Heart left ventricle (tissue), 16 donors: Measurements from ENCODE around the gene BTBD19. TPM values are rescaled to one million over a fixed set of nuclear protein-coding genes. Genes with fewer than 3 reads are reported as not detected.
"Not testable (repeated sequence)": the region's sequence is repeated elsewhere in the genome, so short reads cannot be mapped to it uniquely, and the experiment has no call there.

Source experiments
- ATAC-seq, 4 donors: fragments of 200-7000 bp; cut with Tn5 transposase; one replicate each; pipeline ENCODE4 v1.9.1; 2020 to 2022; ENCODE audit warnings: moderate library complexity in 4 of 4, mild to moderate bottlenecking in 3 of 4, moderate number of reproducible peaks in 1 of 4
- DNase-seq, 5 donors: peaks; one replicate each; pipeline ENCODE4 v3.0.0-alpha.2; 2020
- H3K27ac ChIP-seq, 12 donors: fragments of 200-600 bp; sonication (generic) in 4 of 12; one replicate each; pipeline versions ENCODE4 v1.5.0 to v1.8.0; 2016 to 2022; ENCODE audit warnings: mild to moderate bottlenecking in 2 of 12
- H3K27me3 ChIP-seq, 9 donors: fragments of 200-600 bp; sonication (generic) in 2 of 9; one replicate each; pipeline versions ENCODE4 v1.5.1 to v1.8.0; 2016 to 2022; ENCODE audit warnings: mild to moderate bottlenecking in 3 of 9
- H3K36me3 ChIP-seq, 9 donors: fragments of 200-600 bp; sonication (generic) in 2 of 9; one replicate each; pipeline versions ENCODE4 v1.5.0 to v1.8.0; 2018 to 2022; ENCODE audit warnings: mild to moderate bottlenecking in 2 of 9
- H3K4me1 ChIP-seq, 12 donors: fragments of 200-600 bp; sonication (generic) in 4 of 12; one replicate each; pipeline versions ENCODE4 v1.5.0 to v1.8.0; 2016 to 2022; ENCODE audit warnings: mild to moderate bottlenecking in 3 of 12
- H3K4me3 ChIP-seq, 12 donors: fragments of 200-600 bp; sonication (generic) in 4 of 12; one replicate each; pipeline versions ENCODE4 v1.5.0 to v1.8.0; 2017 to 2022; ENCODE audit warnings: mild to moderate bottlenecking in 9 of 12, moderate library complexity in 4 of 12
- H3K9me3 ChIP-seq, 12 donors: fragments of 200-600 bp; sonication (generic) in 4 of 12; one replicate each; pipeline versions ENCODE4 v1.5.0 to v1.8.0; 2016 to 2022; ENCODE audit warnings: mild to moderate bottlenecking in 1 of 12
- CTCF ChIP-seq, 12 donors: fragments of 200-600 bp; sonication (generic) in 4 of 12; IDR thresholded peaks; one replicate each; pipeline versions ENCODE4 v1.5.0 to v1.8.0; 2018 to 2022; ENCODE audit warnings: antibody characterized with exemption in 12 of 12, mild to moderate bottlenecking in 5 of 12
- POLR2A ChIP-seq, 2 donors: fragments of 450-650 bp; IDR thresholded peaks; one replicate each; pipeline ENCODE4 v1.6.1; 2017; ENCODE audit warnings: antibody characterized with exemption in 2 of 2, mild to moderate bottlenecking in 2 of 2, moderate library complexity in 2 of 2
- WGBS, 4 donors: extraction: QIAGEN DNeasy Blood & Tissue Kit in 2 of 4; methylation state at CpG; one replicate each; pipeline versions ENCODE4 v1.1.5 to v1.1.7; 2013 to 2018; 5-methylcytosine and 5-hydroxymethylcytosine counted together
- intact Hi-C, 10 donors: fragments of 100-400 bp; cut with DNase I; formaldehyde crosslinking; loops; one replicate each; pipeline versions ENCODE4 v1.11.1 to v1.14.2; 2022
- long read RNA-seq, 3 donors: library from polyadenylated mRNA; unstranded; transcript quantifications; one replicate each; pipeline ENCODE4 v2.0.0, GENCODE V29; 2020 to 2021
- polyA plus RNA-seq, 2 donors: library from polyadenylated mRNA; stranded (reverse); fragments of 200-250 nt; gene quantifications; one replicate each; pipeline ENCODE4 v1.2.3, GENCODE V29; 2013
- total RNA-seq, 9 donors: library from RNA; depleted of rRNA in 2 of 9; stranded (reverse); fragments of >200 nt in 2 of 9; fragmentation: NEBNext Ultra II Directional in 3 of 9; extraction: Animal tissue kit (Norgen Biotek cat#: 25700) in 3 of 9; gene quantifications; one replicate each; pipeline versions ENCODE4 v1.1.0 to v1.2.4, GENCODE V29; 2016 to 2023
- donor health status: ischemic (EF 13 %, LVEDD 7.1; RV severe dilation, severe dysfunction).
- donor health status: healthy with polysubstance abuse.
- donor health status: DM: no; HTN: yes; CAD: no.
- donor health status: DM: no; HTN: no; CAD: no.
- donor health status: ischemic (EF 25% LVEDD 6.9; RV normal size, moderate dysfunction).
- donor health status: ischemic (EF 25% LVEDD 5.7; RV mildly dilated, moderate dysfunction).
- donor health status: healthy.
- donor health status: DM: yes; HTN: yes; CAD: no.
- donor health status: ischemic (EF 35%, LVEDD 5.7; RV mildly dilated, moderate dysfunction).
- donor health status: nonischemic (EF 11% LVEDD 7.7; RV severe dilation, severe dysfunction).
- donor health status: DM: yes; HTN: yes; CAD: no.
- donor health status: PGD.
- donor health status: ischemic (EF 29% LVEDD 5.4; RV normal size, mild dysfunction).
- donor health status: nonischemic (EF 23%, LVEDD 6.1; RV moderate dilation, normal function).

BTBD19 gene, protein sequence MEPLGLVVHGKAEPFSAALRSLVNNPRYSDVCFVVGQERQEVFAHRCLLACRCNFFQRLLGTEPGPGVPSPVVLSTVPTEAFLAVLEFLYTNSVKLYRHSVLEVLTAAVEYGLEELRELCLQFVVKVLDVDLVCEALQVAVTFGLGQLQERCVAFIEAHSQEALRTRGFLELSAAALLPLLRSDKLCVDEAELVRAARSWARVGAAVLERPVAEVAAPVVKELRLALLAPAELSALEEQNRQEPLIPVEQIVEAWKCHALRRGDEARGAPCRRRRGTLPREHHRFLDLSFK
- 1 to 10 TPM in 8 of 9 donors, under 1 TPM in 1; 0.56 to 7.4 (median 2.8) TPM for total RNA-seq
- 1 to 10 TPM; 2.6 to 6.2 TPM for polyA plus RNA-seq
- long read RNA-seq, donor 1, partial matches to known transcripts = 1 of 3 reads
- long read RNA-seq, donor 1, other reads (novel, unspliced or antisense) = 2 of 3 reads
- long read RNA-seq, donor 2, partial matches to known transcripts = 0 of 2 reads
- long read RNA-seq, donor 2, other reads (novel, unspliced or antisense) = 2 of 2 reads
- long read RNA-seq, donor 3, partial matches to known transcripts = 0 of 2 reads
- long read RNA-seq, donor 3, other reads (novel, unspliced or antisense) = 2 of 2 reads

DNA sequence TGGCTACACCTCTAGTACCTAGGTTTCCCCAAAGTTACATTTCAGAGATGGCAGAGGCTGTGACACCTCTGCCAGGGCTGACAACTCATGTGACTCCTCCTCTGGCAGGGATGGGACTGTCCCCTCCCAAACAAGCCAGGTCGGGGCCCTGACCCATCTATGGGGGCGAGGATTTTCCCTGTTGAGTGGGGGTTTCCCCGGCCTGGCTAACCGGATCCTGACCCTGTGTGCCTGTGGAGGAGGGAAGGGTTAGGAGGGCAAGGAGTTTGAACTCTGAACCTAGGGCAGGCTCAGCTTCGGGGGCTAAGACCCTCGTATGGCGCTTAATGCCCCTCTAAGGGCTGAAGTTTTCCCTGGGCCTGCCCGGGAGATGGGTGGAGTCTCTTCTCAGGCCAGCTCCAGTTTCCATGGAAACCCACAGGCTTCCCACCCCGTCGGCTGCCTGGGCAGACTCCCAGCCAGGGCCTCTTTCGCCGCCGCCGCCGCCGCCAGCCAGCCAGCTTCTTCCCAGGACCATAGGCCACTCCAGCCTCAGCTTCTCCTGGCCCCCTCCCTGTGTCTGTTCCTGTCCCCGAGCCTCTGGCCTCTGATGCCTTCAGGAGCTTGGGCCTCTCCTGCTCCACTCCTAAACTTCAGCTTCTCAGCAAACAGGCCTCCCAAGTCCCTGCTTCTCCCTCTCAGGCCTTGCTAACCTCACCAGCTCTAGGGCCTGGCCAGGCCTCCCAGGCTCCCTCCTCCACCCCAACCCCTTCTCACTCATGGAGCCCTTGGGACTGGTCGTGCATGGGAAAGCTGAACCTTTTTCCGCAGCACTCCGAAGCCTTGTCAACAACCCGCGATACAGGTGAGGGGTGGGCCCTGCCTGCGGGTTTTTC is at the start of gene BTBD19:
TSS of gene BTBD19 (plus strand) at position 461 of the 875 bp plus-strand sequence. CDS start at position 759, 298 bp downstream.
- intact Hi-C loops = loop anchor here in 1 of 10 donors (10.0 kb wide), 1 partner anchor 497 kb away; no protein-coding TSS in a partner anchor
- peak; percentile 35 to 70 (median 47) for ATAC-seq
- peaks cover 14 to 96% (median 79%) of the 10 kb centered on the region in 12 donors for H3K4me1 ChIP-seq

GRCh38 chr1:44759077-44759476 is 49.2 kb upstream of the BTBD19 start:
- Histone ChIP-seq H3K36me3 (peaks cover 0 to 82% (median 0%) of the 10 kb centered on the region in 9 donors), H3K4me1 (peaks cover 0 to 5% (median 0%) of the 10 kb centered on the region in 12 donors), H3K27ac (no peak overlapping the region), H3K4me3 (no peak overlapping the region), H3K9me3 (no peaks in the 10 kb centered on the region), H3K27me3 (no peaks in the 10 kb centered on the region)
- TF ChIP-seq CTCF (IDR thresholded peaks at IDR 0.05) (no peak), POLR2A (IDR thresholded peaks at IDR 0.05) (no peak)
- ATAC-seq (no peak), DNase-seq (no peak)
- 86 to 93% (median 90%) methylated on average over 10 to 11 of the region's 11 CpGs for WGBS, 4 donors
- intact Hi-C loops = no loop called here

More for the DNA sequence above, at the start of gene BTBD19:
- H3K27ac ChIP-seq = peak within 1 kb of the TSS; percentile 91 to 100 (median 99)
- DNase-seq = peak; percentile 89 to 92 (median 90)
- WGBS, 4 donors = 31 to 53% (median 44%) methylated on average over 19 to 23 of the region's 23 CpGs
- peak within 1 kb of the TSS in 10 of 12 donors; percentile 27 to 59 (median 44) for H3K4me3 ChIP-seq
- no peaks in the 10 kb centered on the region for H3K9me3 ChIP-seq
- peaks cover 0 to 36% (median 32%) of the 10 kb centered on the region in 9 donors for H3K36me3 ChIP-seq
- no peak for TF ChIP-seq CTCF (IDR thresholded peaks at IDR 0.05)
- TF ChIP-seq POLR2A (IDR thresholded peaks at IDR 0.05) = peak in 1 of 2 donors; percentile 61
- no peaks in the 10 kb centered on the region for H3K27me3 ChIP-seq

GRCh38 chr1:44760876-44761275 is 47.4 kb upstream of the BTBD19 start:
- intact Hi-C loops = no loop called here
- WGBS, 4 donors = 62 to 75% (median 68%) methylated on average over 3 of the region's 3 CpGs
- H3K4me3 ChIP-seq = no peak overlapping the region
- no peak for DNase-seq
- H3K27me3 ChIP-seq = no peaks in the 10 kb centered on the region
- peaks cover 0 to 5% (median 0%) of the 10 kb centered on the region in 12 donors for H3K4me1 ChIP-seq
- no peaks in the 10 kb centered on the region for H3K9me3 ChIP-seq
- H3K27ac ChIP-seq = no peak overlapping the region
- TF ChIP-seq CTCF (IDR thresholded peaks at IDR 0.05) (no peak), POLR2A (IDR thresholded peaks at IDR 0.05) (no peak)
- peaks cover 0 to 67% (median 0%) of the 10 kb centered on the region in 9 donors for H3K36me3 ChIP-seq
- peak in 3 of 4 donors; percentile 45 to 75 (median 74) for ATAC-seq

DNA sequence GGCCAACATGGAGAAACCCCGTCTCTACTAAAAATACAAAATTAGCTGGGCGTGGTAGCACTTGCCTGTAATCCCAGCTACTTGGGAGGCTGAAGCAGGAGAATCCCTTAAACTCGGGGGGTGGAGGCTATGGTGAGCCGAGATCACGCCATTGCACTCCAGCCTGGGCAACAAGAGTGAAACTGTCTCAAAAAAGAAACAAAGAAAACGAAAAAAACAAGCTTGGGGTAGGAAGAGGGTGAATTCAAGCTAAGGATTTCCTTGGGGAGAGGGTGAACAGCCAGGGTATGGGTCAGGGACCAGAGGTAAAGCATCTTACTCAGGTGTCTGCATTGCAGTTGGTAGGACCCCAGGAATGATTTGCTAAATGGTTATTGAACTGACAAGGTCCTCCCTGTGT is 41.9 kb upstream of the BTBD19 start:
- peaks cover 0 to 25% (median 0%) of the 10 kb centered on the region in 9 donors for H3K36me3 ChIP-seq
- H3K4me1 ChIP-seq, H3K9me3 ChIP-seq, H3K27ac ChIP-seq, intact Hi-C loops, DNase-seq, H3K27me3 ChIP-seq, ATAC-seq, H3K4me3 ChIP-seq: not testable (repeated sequence)
- 93 to 97% (median 95%) methylated on average over 6 of the region's 6 CpGs for WGBS, 4 donors
